ENCODE results near the gene CEP85.

Gene CEP85

DNA sequence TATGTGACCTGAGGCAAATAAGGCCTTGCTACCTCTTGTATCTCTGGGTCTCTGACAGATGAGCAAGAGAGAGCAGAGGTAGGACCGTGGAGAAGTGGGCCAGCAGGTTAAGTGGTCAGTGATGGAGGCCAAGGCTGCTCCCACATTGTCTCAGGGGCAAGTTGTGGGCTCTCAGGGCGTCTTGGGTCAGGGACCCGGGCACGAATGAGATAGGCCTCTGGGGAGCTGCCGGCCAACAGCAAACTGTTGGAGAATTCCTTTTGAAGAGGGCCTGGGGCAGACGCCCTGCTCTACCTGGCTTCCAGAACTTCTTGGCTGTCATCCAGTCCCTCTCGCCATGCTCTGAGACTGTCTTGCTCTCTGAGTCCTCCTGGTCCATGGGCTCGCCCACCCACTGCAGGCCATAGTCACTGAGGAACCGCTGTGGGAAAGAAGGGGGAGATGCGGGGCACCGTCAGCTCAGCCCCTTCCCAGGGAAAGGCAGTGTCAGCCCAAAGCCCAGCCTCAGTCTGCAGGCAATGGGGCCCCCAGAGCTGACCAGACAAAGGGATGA, 60.0 kb downstream of the CEP85 start:
- TF ChIP-seq CTCF (conservative IDR thresholded peaks at IDR 0.05), result no peak
- H3K27ac ChIP-seq, result no peak overlapping the region

GRCh38 chr1:26295194-26296138, 61.5 kb downstream of the CEP85 start:
- no peak for TF ChIP-seq CTCF (conservative IDR thresholded peaks at IDR 0.05)
- no peak overlapping the region for H3K27ac ChIP-seq

DNA sequence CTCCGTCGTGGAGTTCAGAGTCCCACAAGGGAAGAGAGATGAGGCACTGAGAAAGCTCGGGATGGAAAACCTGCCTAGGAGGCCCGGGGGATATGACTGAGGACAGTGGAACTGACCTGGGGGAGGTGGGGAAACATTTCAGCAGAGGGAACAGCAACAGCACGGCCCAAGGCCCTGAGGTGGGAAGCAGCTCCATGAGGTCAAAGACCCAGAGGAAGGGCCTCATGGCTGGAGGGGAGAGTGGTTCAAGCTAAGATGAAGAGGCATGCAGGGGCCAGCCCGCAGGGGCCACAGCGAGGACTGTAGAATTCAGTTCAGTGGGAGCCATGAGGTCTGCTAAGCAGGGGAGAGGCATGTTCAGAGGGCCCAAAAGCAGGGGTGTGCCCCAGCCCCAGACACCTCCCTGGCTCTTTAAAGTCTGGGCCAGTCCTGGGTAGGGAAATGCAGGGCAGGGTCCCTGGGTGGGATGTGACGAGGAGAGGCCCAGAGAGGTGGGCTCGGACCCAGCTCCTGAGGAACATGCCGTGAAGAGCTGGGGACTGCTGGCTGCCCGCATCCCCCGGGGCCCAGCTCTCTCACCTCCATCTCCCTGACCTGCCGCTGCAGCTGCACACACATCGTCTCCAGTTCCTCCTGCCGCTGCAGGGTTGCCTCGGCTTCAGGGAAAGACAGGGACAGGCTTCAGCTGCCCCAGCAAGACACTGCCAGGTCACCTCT, 62.5 kb downstream of the CEP85 start:
- no peak for TF ChIP-seq CTCF (conservative IDR thresholded peaks at IDR 0.05)
- no peak overlapping the region for H3K27ac ChIP-seq

GRCh38 chr1:26297057-26297790, 63.2 kb downstream of the CEP85 start:
- H3K27ac ChIP-seq, result no peak overlapping the region
- TF ChIP-seq CTCF (conservative IDR thresholded peaks at IDR 0.05), result no peak

GRCh38 chr1:26297791-26298124, 63.8 kb downstream of the CEP85 start:
- TF ChIP-seq CTCF (conservative IDR thresholded peaks at IDR 0.05), result no peak
- H3K27ac ChIP-seq, result no peak overlapping the region

DNA sequence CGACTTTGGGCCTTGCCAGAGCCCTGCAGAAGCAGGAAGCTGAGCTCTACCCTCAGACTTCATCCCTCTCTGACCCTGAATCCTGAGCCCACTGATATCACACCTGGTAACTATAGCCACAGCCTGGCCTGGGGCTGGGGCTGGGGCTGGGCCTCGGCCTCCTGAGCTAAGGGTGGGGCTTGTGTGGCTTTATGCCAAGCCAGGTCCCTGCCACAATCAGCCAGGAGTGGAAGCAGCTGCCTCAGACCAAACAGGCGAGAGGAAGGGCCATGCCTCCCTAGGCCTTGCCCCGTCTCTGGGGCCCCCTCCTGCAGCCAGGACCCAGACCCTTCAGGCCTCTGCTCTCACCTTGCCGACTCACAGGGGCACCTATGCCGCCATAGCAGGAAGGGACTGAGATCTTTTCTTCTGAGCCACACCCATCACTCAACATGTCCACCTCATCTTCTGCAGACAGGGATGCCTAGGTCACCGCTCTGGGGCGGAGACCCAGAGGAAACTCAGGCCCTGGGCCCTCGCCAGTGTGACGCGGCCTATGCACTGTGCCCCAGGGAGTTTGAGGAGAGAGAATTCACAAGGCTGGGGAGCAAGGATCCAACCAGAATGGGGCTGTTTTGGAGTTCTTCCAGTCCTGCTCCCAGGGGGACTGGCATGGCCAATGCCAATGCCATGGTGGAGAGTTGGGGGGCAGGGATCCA, 66.7 kb downstream of the CEP85 start:
- TF ChIP-seq CTCF (conservative IDR thresholded peaks at IDR 0.05), result no peak
- no peak overlapping the region for H3K27ac ChIP-seq
